DOHH2 (cell line): ENCODE measurements around the gene VSTM1.

Source experiments
- CTCF ChIP-seq: fragments of 200-600 bp; sonication (generic); IDR thresholded peaks from one replicate; pipeline ENCODE4 v1.5.1; 2014; ENCODE audit warnings: antibody characterized with exemption, mild to moderate bottlenecking, low read depth, low read length; ENCODE audit not compliant: poor library complexity, severe bottlenecking
- EZH2phosphoT487 ChIP-seq: fragments of 200-600 bp; sonication (generic); IDR thresholded peaks from 2 replicates; pipeline ENCODE4 v1.6.1; 2017; ENCODE audit warnings: borderline replicate concordance, mild to moderate bottlenecking, antibody characterized with exemption, low read length, moderate library complexity, mixed read lengths

GRCh38 chr19:54081032-54081431 is 17.3 kb upstream of the VSTM1 start, which contains the start of gene TARM1:
- TF ChIP-seq CTCF = no peak
- no peak for TF ChIP-seq EZH2phosphoT487
